ENCODE measurements around the gene ITPK1. TPM values are rescaled to one million over a fixed set of nuclear protein-coding genes. Genes with fewer than 3 reads are reported as not detected.

Gene ITPK1
- total and polyA plus RNA-seq, 2 experiments from 2014 or later = 33.0 to 42.9 TPM

DNA sequence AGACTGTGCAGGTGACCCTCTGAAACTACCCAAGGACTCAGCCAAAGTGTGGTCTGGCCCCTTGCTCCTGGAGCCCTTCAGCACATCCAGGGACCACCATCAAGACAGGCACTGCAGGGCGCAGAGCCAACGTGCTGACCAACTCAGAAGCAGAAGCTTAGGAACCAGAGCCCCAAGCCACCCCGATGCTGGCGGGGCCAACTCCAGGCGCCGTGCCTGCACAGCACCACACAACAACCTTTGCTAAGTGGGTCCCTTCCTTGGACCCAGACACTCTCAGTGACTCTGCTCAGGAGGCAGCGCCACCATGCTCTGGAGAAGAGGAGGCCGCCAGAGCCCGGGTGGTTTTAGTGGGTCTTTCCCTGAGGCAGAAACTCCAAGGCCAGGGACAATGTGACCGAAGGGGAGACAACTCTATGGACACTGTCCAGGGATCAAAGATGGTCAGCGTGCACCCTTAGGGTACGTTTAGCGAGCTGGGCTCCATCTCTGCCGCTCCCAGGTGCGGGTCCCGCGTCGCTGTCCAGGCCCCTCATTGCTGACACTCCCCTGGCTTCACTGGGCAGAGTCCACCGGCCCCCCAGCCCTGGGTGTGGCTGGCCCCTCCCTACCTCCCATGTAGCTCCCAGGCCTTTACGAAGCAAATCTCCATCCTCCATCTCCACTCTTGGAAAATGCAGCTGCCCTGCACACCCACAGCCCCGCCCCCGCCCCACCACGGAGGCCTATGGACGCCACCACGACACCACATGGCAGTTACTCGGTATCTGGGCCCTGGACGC, 176.6 kb downstream of the ITPK1 start:
- Histone ChIP-seq H3K4me1 (ENCODE audit: low read depth) (no peaks in the 10 kb centered on the region), H3K4me3 (no peak overlapping the region), H3K27me3 (no peaks in the 10 kb centered on the region), H3K9me3 (ENCODE audit: low read depth) (no peaks in the 10 kb centered on the region), H3K36me3 (no peaks in the 10 kb centered on the region), H3K27ac (no peak overlapping the region)
- TF ChIP-seq, protein P1, sequence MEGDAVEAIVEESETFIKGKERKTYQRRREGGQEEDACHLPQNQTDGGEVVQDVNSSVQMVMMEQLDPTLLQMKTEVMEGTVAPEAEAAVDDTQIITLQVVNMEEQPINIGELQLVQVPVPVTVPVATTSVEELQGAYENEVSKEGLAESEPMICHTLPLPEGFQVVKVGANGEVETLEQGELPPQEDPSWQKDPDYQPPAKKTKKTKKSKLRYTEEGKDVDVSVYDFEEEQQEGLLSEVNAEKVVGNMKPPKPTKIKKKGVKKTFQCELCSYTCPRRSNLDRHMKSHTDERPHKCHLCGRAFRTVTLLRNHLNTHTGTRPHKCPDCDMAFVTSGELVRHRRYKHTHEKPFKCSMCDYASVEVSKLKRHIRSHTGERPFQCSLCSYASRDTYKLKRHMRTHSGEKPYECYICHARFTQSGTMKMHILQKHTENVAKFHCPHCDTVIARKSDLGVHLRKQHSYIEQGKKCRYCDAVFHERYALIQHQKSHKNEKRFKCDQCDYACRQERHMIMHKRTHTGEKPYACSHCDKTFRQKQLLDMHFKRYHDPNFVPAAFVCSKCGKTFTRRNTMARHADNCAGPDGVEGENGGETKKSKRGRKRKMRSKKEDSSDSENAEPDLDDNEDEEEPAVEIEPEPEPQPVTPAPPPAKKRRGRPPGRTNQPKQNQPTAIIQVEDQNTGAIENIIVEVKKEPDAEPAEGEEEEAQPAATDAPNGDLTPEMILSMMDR (IDR thresholded peaks at IDR 0.05; ENCODE audit: low read depth, low read length) = no peak
- no peak for DNase-seq (ENCODE audit: low read depth in 1 of 2, low spot score in 1 of 2)

DNA sequence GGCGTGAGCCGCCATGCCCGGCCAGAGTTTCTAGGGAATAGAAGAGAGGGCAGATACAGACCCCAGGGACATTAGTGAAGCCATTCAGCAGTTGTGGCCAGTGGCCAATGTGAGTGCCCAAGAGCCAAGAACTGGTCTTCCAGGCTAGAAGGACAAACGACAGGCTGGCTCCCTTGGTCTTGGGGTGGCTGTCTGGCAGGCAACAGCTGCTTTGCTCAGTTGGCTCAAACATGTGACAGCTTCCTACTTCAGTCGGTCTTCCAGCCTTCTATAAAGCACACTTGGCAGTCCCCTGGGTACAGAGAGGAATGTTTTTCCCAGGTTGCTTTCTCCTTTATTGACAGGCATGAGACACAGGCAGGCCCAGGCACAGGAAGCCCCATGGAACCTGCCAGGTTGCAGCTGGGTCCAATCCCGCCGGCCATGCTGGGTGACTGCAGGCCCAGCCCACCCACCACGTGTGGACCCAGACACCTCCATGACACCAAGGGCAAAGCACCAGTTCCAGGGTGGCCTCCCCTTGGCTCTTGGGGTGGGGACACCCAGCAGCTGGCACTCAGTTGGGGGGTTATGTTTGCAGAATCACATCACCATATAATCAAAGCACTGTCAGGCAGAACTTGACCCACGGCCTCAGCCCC, 177.4 kb downstream of the ITPK1 start:
- Histone ChIP-seq H3K36me3 (no peaks in the 10 kb centered on the region), H3K4me3 (no peak overlapping the region), H3K27ac (no peak overlapping the region), H3K4me1 (ENCODE audit: low read depth) (no peaks in the 10 kb centered on the region), H3K27me3 (no peaks in the 10 kb centered on the region), H3K9me3 (ENCODE audit: low read depth) (no peaks in the 10 kb centered on the region)
- no peak for DNase-seq (ENCODE audit: low read depth in 1 of 2, low spot score in 1 of 2)
- TF ChIP-seq, protein P1 (IDR thresholded peaks at IDR 0.05; ENCODE audit: low read depth, low read length) = no peak

DNA sequence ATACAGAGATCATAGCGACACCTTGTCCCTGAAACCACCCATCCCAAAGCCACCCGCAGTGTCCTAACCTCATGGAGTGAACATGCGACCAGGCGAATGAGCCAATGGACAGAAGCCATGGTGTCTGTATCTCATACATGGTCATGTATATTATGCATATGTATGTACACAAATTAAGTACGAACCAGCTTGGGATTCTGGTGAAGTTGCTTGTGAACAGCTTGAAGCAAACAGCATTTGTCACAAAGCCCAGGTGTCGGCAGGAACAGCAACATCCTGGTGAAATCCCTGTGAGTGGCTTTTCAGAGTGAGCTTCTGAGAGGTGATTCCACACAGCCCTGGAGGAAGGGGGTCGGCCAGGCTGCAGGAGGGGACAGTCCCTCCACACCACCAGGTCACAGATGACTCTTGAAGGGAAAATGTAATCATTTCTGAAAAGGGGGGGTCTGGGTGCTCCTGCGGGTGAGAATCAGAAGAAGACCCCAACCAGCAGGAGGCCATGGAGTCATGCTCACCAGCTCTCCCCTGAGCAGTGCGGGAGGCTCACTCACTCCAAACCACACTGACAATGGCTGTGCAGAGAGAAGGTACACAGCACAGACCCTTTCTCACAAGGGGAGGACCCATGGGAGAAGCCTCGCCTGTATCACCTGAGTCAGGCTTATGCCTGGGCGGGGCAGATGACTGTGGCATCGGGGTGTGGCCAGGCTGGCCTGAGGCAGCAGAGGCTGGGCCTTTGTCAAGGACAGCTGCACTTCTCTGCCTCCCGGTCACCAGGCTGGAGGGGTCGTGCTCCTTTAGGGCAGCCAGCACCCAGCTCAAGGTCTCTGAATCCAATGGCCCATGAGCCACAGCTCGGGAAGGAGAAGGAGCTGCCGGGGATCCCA, 178.4 kb downstream of the ITPK1 start:
- TF ChIP-seq, protein P1 (IDR thresholded peaks at IDR 0.05; ENCODE audit: low read depth, low read length) = no peak
- DNase-seq (ENCODE audit: low read depth in 1 of 2, low spot score in 1 of 2) = no peak
- Histone ChIP-seq H3K4me3 (no peak overlapping the region), H3K4me1 (ENCODE audit: low read depth) (no peaks in the 10 kb centered on the region), H3K9me3 (ENCODE audit: low read depth) (no peaks in the 10 kb centered on the region), H3K36me3 (no peaks in the 10 kb centered on the region), H3K27ac (no peak overlapping the region), H3K27me3 (no peaks in the 10 kb centered on the region)

DNA sequence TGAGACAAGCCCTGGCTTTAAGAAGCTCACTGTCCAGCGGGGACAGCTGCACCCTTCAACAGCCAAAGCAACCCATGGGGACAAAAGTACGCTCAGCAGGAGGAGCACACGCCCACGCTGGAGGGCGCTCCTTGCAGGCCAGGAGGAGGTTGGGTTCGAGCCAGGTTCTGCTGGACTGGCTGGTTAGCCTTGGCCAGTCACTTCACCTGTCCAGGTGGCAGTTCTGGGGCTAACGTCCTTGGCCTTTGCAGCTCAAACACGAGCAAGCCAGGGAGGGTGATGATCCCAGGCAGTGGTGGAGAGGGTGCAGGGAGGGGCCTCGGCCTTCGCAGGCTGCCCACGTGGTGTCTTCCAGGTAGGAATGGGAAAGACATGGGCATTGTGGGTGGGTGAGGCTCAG, 179.6 kb downstream of the ITPK1 start:
- no peak for DNase-seq (ENCODE audit: low read depth in 1 of 2, low spot score in 1 of 2)
- Histone ChIP-seq H3K27ac (no peak overlapping the region), H3K4me3 (no peak overlapping the region), H3K27me3 (no peaks in the 10 kb centered on the region), H3K9me3 (ENCODE audit: low read depth) (no peaks in the 10 kb centered on the region), H3K36me3 (no peaks in the 10 kb centered on the region), H3K4me1 (ENCODE audit: low read depth) (no peaks in the 10 kb centered on the region)
- TF ChIP-seq, protein P1 (IDR thresholded peaks at IDR 0.05; ENCODE audit: low read depth, low read length) = no peak

DNA sequence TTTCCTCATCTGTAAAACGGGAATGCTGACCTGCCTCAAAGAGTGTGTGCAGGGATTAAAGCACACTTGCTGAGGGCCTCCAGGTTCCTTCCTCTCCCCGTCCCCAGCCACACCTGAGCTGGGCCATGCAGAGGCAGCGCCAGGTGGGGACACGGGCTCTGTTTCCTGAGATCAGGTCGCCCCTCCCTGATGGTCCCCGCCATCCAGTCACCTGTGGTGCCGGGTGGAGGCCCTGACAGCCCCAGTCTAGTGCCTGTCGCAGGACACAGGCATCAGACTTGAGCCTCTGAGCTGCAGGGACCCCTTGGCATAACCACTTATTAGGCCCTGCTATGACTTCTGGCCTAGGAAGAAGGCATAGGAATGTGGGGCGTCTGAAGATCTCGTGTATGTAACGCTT, 180.3 kb downstream of the ITPK1 start:
- Histone ChIP-seq H3K4me3 (no peak overlapping the region), H3K4me1 (ENCODE audit: low read depth) (no peaks in the 10 kb centered on the region), H3K27ac (no peak overlapping the region), H3K36me3 (no peaks in the 10 kb centered on the region), H3K9me3 (ENCODE audit: low read depth) (no peaks in the 10 kb centered on the region), H3K27me3 (no peaks in the 10 kb centered on the region)
- DNase-seq (ENCODE audit: low read depth in 1 of 2, low spot score in 1 of 2) = no peak
- TF ChIP-seq, protein P1 (IDR thresholded peaks at IDR 0.05; ENCODE audit: low read depth, low read length) = no peak
